ENCODE results near the gene NUP133. TPM values are rescaled to one million over a fixed set of nuclear protein-coding genes. Genes with fewer than 3 reads are reported as not detected.

The NUP133 gene
- polyA plus RNA-seq, 4 donors: 7.4 to 33.8 (median 11.7) TPM

DNA sequence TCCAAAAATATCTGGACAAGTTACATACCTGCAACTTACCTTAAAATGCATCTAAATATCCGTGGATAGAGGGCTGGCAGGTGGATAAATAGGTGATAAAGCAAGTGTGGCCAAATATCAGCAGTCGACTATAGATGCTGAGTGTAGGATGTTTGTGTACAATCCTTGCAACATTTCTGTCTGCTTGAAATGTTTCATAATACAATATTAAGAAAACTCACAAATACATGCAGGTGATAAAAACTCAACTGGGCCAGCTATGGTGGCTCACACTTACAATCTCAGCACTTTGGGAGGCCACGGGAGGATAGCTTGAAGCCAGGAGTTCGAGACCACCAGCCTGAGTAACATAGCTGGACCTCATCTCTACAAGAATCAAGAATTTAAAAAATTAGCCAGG lies 115.2 kb downstream of the NUP133 start:
- H3K4me1 ChIP-seq (ENCODE audit: control insufficient read depth in 3 of 3, insufficient read depth in 2 of 3, low read depth in 1 of 3, low read length in 2 of 3): no peaks in the 10 kb centered on the region
- peaks cover 0 to 2% (median 2%) of the 10 kb centered on the region in 3 donors for H3K27me3 ChIP-seq (ENCODE audit: control insufficient read depth in 3 of 3, insufficient read depth in 3 of 3, low read length in 3 of 3)
- H3K9me3 ChIP-seq (ENCODE audit: control insufficient read depth in 2 of 2, insufficient read depth in 1 of 2, low read depth in 1 of 2, low read length in 1 of 2): peaks cover 0 to 2% of the 10 kb centered on the region in 2 donors
- no peaks in the 10 kb centered on the region for H3K36me3 ChIP-seq (ENCODE audit: control insufficient read depth in 3 of 3, insufficient read depth in 2 of 3, low read depth in 1 of 3, low read length in 3 of 3)
- H3K27ac ChIP-seq (ENCODE audit: low read depth in 1 of 3, low read length in 2 of 3): no peak overlapping the region
- 64 to 76% (median 76%) methylated on average over 4 of the region's 4 CpGs for WGBS, 3 donors
- H3K4me3 ChIP-seq (ENCODE audit: low read depth in 1 of 3, low read length in 3 of 3): no peak overlapping the region
- FAIRE-seq: no peak
- DNase-seq: no peak

Other genes starting within 250 kb of the NUP133 start
- 10 to 100 TPM; 30.0 to 63.9 (median 34.7) TPM for gene RAB4A, start 237.2 kb downstream of the NUP133 start, polyA plus RNA-seq
- 1 to 10 TPM in 3 of 4 donors, under 1 TPM in 1; 0.89 to 4.5 (median 2.0) TPM for gene CCSAP, start 165.3 kb downstream of the NUP133 start, polyA plus RNA-seq
- gene ACTA1, start 74.2 kb downstream of the NUP133 start, polyA plus RNA-seq: 10 to 100 TPM in 3 of 4 donors, under 1 TPM in 1; 0.33 to 37.3 (median 26.6) TPM
- 10 to 100 TPM in 3 of 4 donors, 1 to 10 TPM in 1; 7.8 to 31.9 (median 11.3) TPM for gene ABCB10, start 50.4 kb upstream of the NUP133 start, polyA plus RNA-seq
- 10 to 100 TPM in 2 of 4 donors, 1 to 10 TPM in 2; 8.4 to 16.3 (median 10.5) TPM for gene TAF5L, start 117.8 kb upstream of the NUP133 start, polyA plus RNA-seq
- 1 to 10 TPM in 3 of 4 donors, under 1 TPM in 1; 0.54 to 5.7 (median 2.9) TPM for gene URB2, start 117.9 kb upstream of the NUP133 start, polyA plus RNA-seq

All from small intestine (tissue), 7 donors.